Fibroblast of lung (primary cell): Measurements from ENCODE around the gene DRGX. TPM values are rescaled to one million over a fixed set of nuclear protein-coding genes. Genes with fewer than 3 reads are reported as not detected.

Experiments
- DNase-seq, 2 donors: peaks; one replicate each; pipeline versions ENCODE4 v3.0.0 to v3.0.0-alpha.2; 2010; ENCODE audit warnings: low read depth in 2 of 2
- H2AFZ ChIP-seq: 2 replicates; pipeline ENCODE4 v1.5.1; 2012; ENCODE audit warnings: low read length, control low read depth, inconsistent platforms
- H3K27ac ChIP-seq: 2 replicates; pipeline ENCODE4 v1.5.1; 2011; ENCODE audit warnings: low read length, control low read depth; ENCODE audit not compliant: insufficient read depth
- H3K27me3 ChIP-seq: 2 replicates; pipeline ENCODE4 v1.5.1; 2011; ENCODE audit warnings: mild to moderate bottlenecking, low read length; ENCODE audit not compliant: control insufficient read depth, insufficient read depth
- H3K36me3 ChIP-seq: 2 replicates; pipeline ENCODE4 v1.5.1; 2011; ENCODE audit warnings: low read length; ENCODE audit not compliant: control insufficient read depth, insufficient read depth
- H3K4me1 ChIP-seq: 2 replicates; pipeline ENCODE4 v1.5.1; 2011; ENCODE audit warnings: low read length; ENCODE audit not compliant: control insufficient read depth, insufficient read depth; ENCODE audit errors: extremely low read depth
- H3K4me2 ChIP-seq: 2 replicates; pipeline ENCODE4 v1.5.1; 2011; ENCODE audit warnings: low read length, control low read depth; ENCODE audit not compliant: insufficient read depth; ENCODE audit errors: extremely low read depth
- H3K4me3 ChIP-seq, 4 experiments: fragments of 200-600 bp in 1 of 4; sonication (generic) in 1 of 4; replicated peaks in 1 of 4; 2 replicates each; pipeline ENCODE4 v1.5.1; 2011 to 2016; ENCODE audit warnings: low read length in 4 of 4, low read depth in 3 of 4, mild to moderate bottlenecking in 3 of 4, control low read depth in 2 of 4, inconsistent platforms in 1 of 4, mixed read lengths in 1 of 4; ENCODE audit not compliant: insufficient read depth in 1 of 4; ENCODE audit errors: control extremely low read depth in 1 of 4
- H3K79me2 ChIP-seq: 2 replicates; pipeline ENCODE4 v1.5.1; 2012; ENCODE audit warnings: mild to moderate bottlenecking, low read length, inconsistent platforms; ENCODE audit not compliant: control insufficient read depth, insufficient read depth
- H3K9ac ChIP-seq: 2 replicates; pipeline ENCODE4 v1.5.1; 2011; ENCODE audit warnings: mild to moderate bottlenecking, low read length, control low read depth; ENCODE audit not compliant: insufficient read depth
- H3K9me3 ChIP-seq: 2 replicates; pipeline ENCODE4 v1.5.1; 2012; ENCODE audit warnings: low read depth, low read length; ENCODE audit not compliant: control insufficient read depth, insufficient read depth
- H4K20me1 ChIP-seq: 2 replicates; pipeline ENCODE4 v1.5.1; 2011; ENCODE audit warnings: low read length; ENCODE audit not compliant: control insufficient read depth, insufficient read depth; ENCODE audit errors: extremely low read depth
- EZH2 ChIP-seq: IDR thresholded peaks from 2 replicates; pipeline ENCODE4 v1.5.1; 2012; ENCODE audit warnings: low read length, control low read depth, mild to moderate bottlenecking; ENCODE audit errors: missing control alignments
- polyA plus RNA-seq, 2 donors: library from polyadenylated mRNA; depleted of rRNA in 1 of 2; stranded (reverse) in 1 of 2; unstranded in 1 of 2; fragments of >200 nt; gene quantifications; 2 replicates each; pipeline ENCODE4 v1.2.1, GENCODE V29; 2011 to 2012; ENCODE audit warnings: missing spikeins in 1 of 2
- total RNA-seq: library from RNA; depleted of rRNA; stranded (reverse); fragments of >200 nt; gene quantifications from 2 replicates; pipeline ENCODE4 v1.2.1, GENCODE V29; 2014
- TF ChIP-seq, protein P1 (sequence below), 2 donors: IDR thresholded peaks in 1 of 2; conservative IDR thresholded peaks in 1 of 2; 1 replicate in 1 of 2; 2 replicates in 1 of 2; pipeline ENCODE4 v1.5.1; 2011 to 2012; ENCODE audit warnings: low read length in 2 of 2, control low read depth in 1 of 2, inconsistent platforms in 1 of 2, low read depth in 1 of 2, mild to moderate bottlenecking in 1 of 2

Gene DRGX
- total and polyA plus RNA-seq, 2 donors (not counting 1 experiment from before 2014, with no cell fraction given) = 0.11 TPM; not detected in 1

DNA sequence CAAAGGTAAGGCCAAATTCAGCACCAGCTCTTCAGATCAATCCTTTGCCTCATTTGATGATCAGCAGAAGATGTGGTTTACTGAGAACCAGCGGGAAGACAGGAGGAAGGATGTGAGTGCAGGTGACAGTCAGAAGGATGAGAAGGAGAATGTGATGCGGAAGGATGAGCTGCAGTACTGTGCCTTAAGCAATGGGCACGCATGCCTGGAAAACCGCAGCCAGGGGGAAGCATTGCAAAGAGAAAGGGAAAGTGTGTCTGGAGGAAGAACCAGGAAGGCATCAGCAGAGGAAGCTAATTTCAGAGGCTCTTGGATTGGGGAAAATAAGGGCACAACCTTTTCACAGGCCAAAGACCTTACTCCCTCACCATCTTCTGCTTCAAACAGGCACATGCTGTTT is 71.2 kb downstream of the DRGX start:
- Histone ChIP-seq H3K36me3 (no peaks in the 10 kb centered on the region), H3K4me1 (no peaks in the 10 kb centered on the region), H3K9me3 (no peaks in the 10 kb centered on the region), H3K27me3 (no peaks in the 10 kb centered on the region), H3K27ac (no peak overlapping the region), H4K20me1 (no peaks in the 10 kb centered on the region), H3K9ac (no peak overlapping the region), H3K4me2 (no peak overlapping the region), H3K79me2 (no peaks in the 10 kb centered on the region), H2AFZ (no peak overlapping the region), H3K4me3 (no peak overlapping the region)
- TF ChIP-seq, protein P1, sequence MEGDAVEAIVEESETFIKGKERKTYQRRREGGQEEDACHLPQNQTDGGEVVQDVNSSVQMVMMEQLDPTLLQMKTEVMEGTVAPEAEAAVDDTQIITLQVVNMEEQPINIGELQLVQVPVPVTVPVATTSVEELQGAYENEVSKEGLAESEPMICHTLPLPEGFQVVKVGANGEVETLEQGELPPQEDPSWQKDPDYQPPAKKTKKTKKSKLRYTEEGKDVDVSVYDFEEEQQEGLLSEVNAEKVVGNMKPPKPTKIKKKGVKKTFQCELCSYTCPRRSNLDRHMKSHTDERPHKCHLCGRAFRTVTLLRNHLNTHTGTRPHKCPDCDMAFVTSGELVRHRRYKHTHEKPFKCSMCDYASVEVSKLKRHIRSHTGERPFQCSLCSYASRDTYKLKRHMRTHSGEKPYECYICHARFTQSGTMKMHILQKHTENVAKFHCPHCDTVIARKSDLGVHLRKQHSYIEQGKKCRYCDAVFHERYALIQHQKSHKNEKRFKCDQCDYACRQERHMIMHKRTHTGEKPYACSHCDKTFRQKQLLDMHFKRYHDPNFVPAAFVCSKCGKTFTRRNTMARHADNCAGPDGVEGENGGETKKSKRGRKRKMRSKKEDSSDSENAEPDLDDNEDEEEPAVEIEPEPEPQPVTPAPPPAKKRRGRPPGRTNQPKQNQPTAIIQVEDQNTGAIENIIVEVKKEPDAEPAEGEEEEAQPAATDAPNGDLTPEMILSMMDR (conservative IDR thresholded peaks at IDR 0.05 in 1 of 2, IDR thresholded peaks at IDR 0.05 in 1 of 2; ENCODE audit: low read depth in 1 of 2, low read length in 2 of 2) = no peak
- TF ChIP-seq EZH2 = no peak
- no peak for DNase-seq

DNA sequence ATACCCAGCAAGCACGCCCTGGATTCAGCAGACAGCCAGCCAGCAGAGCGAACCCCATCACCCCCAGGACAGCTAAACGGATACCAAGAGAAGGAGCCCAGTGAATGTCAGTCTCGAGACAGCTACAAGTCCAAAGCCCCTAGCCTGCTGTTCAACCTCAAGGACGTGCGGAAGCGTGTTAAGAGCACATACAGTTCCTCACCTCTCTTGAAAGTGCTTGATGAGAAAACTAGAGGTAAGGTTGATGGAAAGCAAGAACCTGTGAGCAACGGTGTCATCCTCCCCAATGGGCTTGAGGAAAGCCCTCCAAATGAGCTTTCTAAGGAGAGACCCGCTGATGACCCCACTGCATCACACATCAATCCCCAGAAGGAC is 72.0 kb downstream of the DRGX start:
- Histone ChIP-seq H3K27me3 (no peaks in the 10 kb centered on the region), H2AFZ (no peak overlapping the region), H3K9ac (no peak overlapping the region), H3K27ac (no peak overlapping the region), H3K4me3 (no peak overlapping the region), H3K9me3 (no peaks in the 10 kb centered on the region), H3K79me2 (no peaks in the 10 kb centered on the region), H4K20me1 (no peaks in the 10 kb centered on the region), H3K4me2 (no peak overlapping the region), H3K4me1 (no peaks in the 10 kb centered on the region), H3K36me3 (no peaks in the 10 kb centered on the region)
- DNase-seq = no peak
- no peak for TF ChIP-seq EZH2
- TF ChIP-seq, protein P1 (conservative IDR thresholded peaks at IDR 0.05 in 1 of 2, IDR thresholded peaks at IDR 0.05 in 1 of 2; ENCODE audit: low read depth in 1 of 2, low read length in 2 of 2) = no peak

DNA sequence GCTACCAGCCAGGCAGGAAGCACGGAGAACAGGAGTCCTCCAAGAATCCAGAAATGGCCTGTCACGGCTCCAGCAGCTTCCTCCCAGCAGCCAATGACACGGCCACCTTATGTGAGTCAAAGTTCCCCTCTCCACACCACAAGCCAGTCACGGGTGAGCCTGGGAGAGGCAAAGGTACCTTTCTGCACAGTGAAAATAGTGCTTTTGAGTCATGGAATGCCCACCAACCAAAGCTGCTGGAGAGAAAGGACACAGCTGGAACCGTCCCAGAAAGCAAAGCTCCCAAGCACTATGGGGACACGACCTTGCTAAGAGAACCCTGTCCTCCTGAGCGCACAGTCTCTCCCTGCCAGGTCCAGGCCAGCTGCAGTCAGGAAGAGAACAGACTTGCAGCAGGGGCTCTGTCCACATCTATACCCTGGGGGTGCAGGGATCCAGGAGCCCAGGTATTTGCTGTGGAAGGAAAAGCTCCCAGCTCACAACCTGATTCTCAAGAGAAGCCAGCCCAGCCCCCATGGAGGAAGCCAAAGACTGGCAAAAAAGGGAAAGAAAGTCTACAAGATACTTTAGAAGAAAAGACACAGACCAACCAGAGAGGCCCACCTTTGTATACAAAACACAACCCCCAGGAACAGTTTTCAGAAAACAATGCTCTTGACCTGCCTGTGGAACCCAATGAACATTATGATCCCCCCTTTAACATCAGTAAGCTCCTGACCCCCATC is 72.6 kb downstream of the DRGX start:
- Histone ChIP-seq H3K9me3 (no peaks in the 10 kb centered on the region), H4K20me1 (no peaks in the 10 kb centered on the region), H2AFZ (no peak overlapping the region), H3K79me2 (no peaks in the 10 kb centered on the region), H3K36me3 (no peaks in the 10 kb centered on the region), H3K4me2 (no peak overlapping the region), H3K27me3 (no peaks in the 10 kb centered on the region), H3K4me1 (no peaks in the 10 kb centered on the region), H3K4me3 (no peak overlapping the region), H3K27ac (no peak overlapping the region), H3K9ac (no peak overlapping the region)
- no peak for DNase-seq
- TF ChIP-seq, protein P1 (conservative IDR thresholded peaks at IDR 0.05 in 1 of 2, IDR thresholded peaks at IDR 0.05 in 1 of 2; ENCODE audit: low read depth in 1 of 2, low read length in 2 of 2) = no peak
